Osteoblast (primary cell): ENCODE results near the gene RNFT2. TPM values are rescaled to one million over a fixed set of nuclear protein-coding genes. Genes with fewer than 3 reads are reported as not detected.

ENCODE experiments used
- DNase-seq: peaks from one replicate; pipeline ENCODE4 v3.0.0; 2011; ENCODE audit warnings: low spot score, mixed read lengths; ENCODE audit not compliant: insufficient read length; ENCODE audit errors: missing footprints
- H2AFZ ChIP-seq: 2 replicates; pipeline ENCODE4 v1.6.0; 2011; ENCODE audit warnings: mild to moderate bottlenecking, low read length
- H3K27ac ChIP-seq: 2 replicates; pipeline ENCODE4 v1.5.1; 2011; ENCODE audit warnings: mild to moderate bottlenecking, low read depth, low read length, moderate library complexity
- H3K27me3 ChIP-seq: 2 replicates; pipeline ENCODE4 v1.6.0; 2012; ENCODE audit warnings: mild to moderate bottlenecking, control low read depth, inconsistent platforms, low read length, moderate library complexity; ENCODE audit not compliant: insufficient read depth
- H3K36me3 ChIP-seq: 2 replicates; pipeline ENCODE4 v1.5.1; 2011; ENCODE audit warnings: mild to moderate bottlenecking, low read length, control low read depth, moderate library complexity; ENCODE audit not compliant: insufficient read depth
- H3K4me1 ChIP-seq: 2 replicates; pipeline ENCODE4 v1.5.1; 2011; ENCODE audit warnings: mild to moderate bottlenecking, low read length, control low read depth, moderate library complexity; ENCODE audit not compliant: insufficient read depth
- H3K4me2 ChIP-seq: 2 replicates; pipeline ENCODE4 v1.6.0; 2011; ENCODE audit warnings: mild to moderate bottlenecking, low read length; ENCODE audit not compliant: insufficient read depth
- H3K4me3 ChIP-seq: fragments of 200-600 bp; sonication (generic); 3 replicates; pipeline ENCODE4 v1.5.1; 2012; ENCODE audit warnings: mild to moderate bottlenecking, low read length, inconsistent platforms; ENCODE audit not compliant: insufficient read depth
- H3K79me2 ChIP-seq: 2 replicates; pipeline ENCODE4 v1.6.0; 2012; ENCODE audit warnings: mild to moderate bottlenecking, low read length, control low read depth, inconsistent platforms; ENCODE audit not compliant: insufficient read depth
- H3K9me3 ChIP-seq: 2 replicates; pipeline ENCODE4 v1.5.1; 2011; ENCODE audit warnings: low read depth, low read length, control low read depth
- H4K20me1 ChIP-seq: 2 replicates; pipeline ENCODE4 v1.6.0; 2012; ENCODE audit warnings: mild to moderate bottlenecking, low read length, control low read depth; ENCODE audit not compliant: insufficient read depth
- CTCF ChIP-seq: IDR thresholded peaks from 2 replicates; pipeline ENCODE4 v1.5.1; 2011; ENCODE audit warnings: mild to moderate bottlenecking, low read depth, low read length, moderate library complexity; ENCODE audit errors: extremely low read depth
- total RNA-seq: library from RNA; depleted of rRNA; stranded (reverse); fragments of >200 nt; gene quantifications from 2 replicates; pipeline ENCODE4 v1.2.3, GENCODE V29; 2012

RNFT2 gene
- total RNA-seq, 1 donor, result 3.3 TPM

GRCh38 chr12:116759783-116760621 is 21.9 kb downstream of the RNFT2 start:
- peak overlapping the region; percentile 85 for H2AFZ ChIP-seq
- H3K4me1 ChIP-seq, result no peaks in the 10 kb centered on the region
- peak overlapping the region; percentile 28 for H3K4me3 ChIP-seq
- no peak overlapping the region for H3K27ac ChIP-seq
- no peaks in the 10 kb centered on the region for H3K79me2 ChIP-seq
- TF ChIP-seq CTCF, result no peak
- no peaks in the 10 kb centered on the region for H3K9me3 ChIP-seq
- peak overlapping the region; percentile 28 for H3K4me2 ChIP-seq
- H3K27me3 ChIP-seq, result no peaks in the 10 kb centered on the region
- H4K20me1 ChIP-seq, result no peaks in the 10 kb centered on the region
- no peak for DNase-seq
- no peaks in the 10 kb centered on the region for H3K36me3 ChIP-seq

- Histone ChIP-seq H3K4me1 (no peaks in the 10 kb centered on the region), H3K36me3 (no peaks in the 10 kb centered on the region), H3K79me2 (no peaks in the 10 kb centered on the region), H3K4me2 (peak overlapping the region; percentile 28), H2AFZ (peak overlapping the region; percentile 85), H3K27ac (no peak overlapping the region), H3K4me3 (peak overlapping the region; percentile 28), H3K9me3 (no peaks in the 10 kb centered on the region), H3K27me3 (no peaks in the 10 kb centered on the region), H4K20me1 (no peaks in the 10 kb centered on the region)
- TF ChIP-seq CTCF, result no peak
- DNase-seq, result no peak
These were observed 22.5 kb downstream of the RNFT2 start for GRCh38 chr12:116760622-116761020.

GRCh38 chr12:116761499-116761898 is 23.4 kb downstream of the RNFT2 start:
- H3K27me3 ChIP-seq, result no peaks in the 10 kb centered on the region
- H4K20me1 ChIP-seq, result no peaks in the 10 kb centered on the region
- no peaks in the 10 kb centered on the region for H3K36me3 ChIP-seq
- no peak overlapping the region for H3K4me2 ChIP-seq
- no peak overlapping the region for H2AFZ ChIP-seq
- no peak for DNase-seq
- H3K4me3 ChIP-seq, result no peak overlapping the region
- no peaks in the 10 kb centered on the region for H3K9me3 ChIP-seq
- no peak for TF ChIP-seq CTCF
- H3K79me2 ChIP-seq, result no peaks in the 10 kb centered on the region
- no peak overlapping the region for H3K27ac ChIP-seq
- no peaks in the 10 kb centered on the region for H3K4me1 ChIP-seq

GRCh38 chr12:116765271-116765670 is 27.2 kb downstream of the RNFT2 start:
- no peak overlapping the region for H3K4me3 ChIP-seq
- no peak overlapping the region for H2AFZ ChIP-seq
- no peak overlapping the region for H3K27ac ChIP-seq
- no peak overlapping the region for H3K4me2 ChIP-seq
- no peaks in the 10 kb centered on the region for H3K79me2 ChIP-seq
- H3K27me3 ChIP-seq, result no peaks in the 10 kb centered on the region
- H3K36me3 ChIP-seq, result no peaks in the 10 kb centered on the region
- H3K9me3 ChIP-seq, result no peaks in the 10 kb centered on the region
- no peak for TF ChIP-seq CTCF
- no peaks in the 10 kb centered on the region for H4K20me1 ChIP-seq
- peak; percentile 62 for DNase-seq
- no peaks in the 10 kb centered on the region for H3K4me1 ChIP-seq
